ENCODE data around the gene MRPL10. TPM values are rescaled to one million over a fixed set of nuclear protein-coding genes. Genes with fewer than 3 reads are reported as not detected.

MRPL10 gene
- total RNA-seq, 1 donor from 2014 or later = 59.7 TPM

- no peak for TF ChIP-seq CTCF (IDR thresholded peaks at IDR 0.05; ENCODE audit: insufficient read depth, low read length, poor library complexity, severe bottlenecking)
- H3K36me3 ChIP-seq (ENCODE audit: control insufficient read depth, insufficient read depth, low read length) = no peaks in the 10 kb centered on the region
- DNase-seq (ENCODE audit: low read depth) = no peak
Measured at GRCh38 chr17:47875011-47875985, 44.0 kb upstream of the MRPL10 start.

GRCh38 chr17:47873200-47874090 is 42.1 kb upstream of the MRPL10 start:
- peaks cover 31% of the 10 kb centered on the region for H3K27me3 ChIP-seq (ENCODE audit: control insufficient read depth, insufficient read depth, low read length)
- H3K36me3 ChIP-seq (ENCODE audit: control insufficient read depth, insufficient read depth, low read length) = no peaks in the 10 kb centered on the region
- no peak for TF ChIP-seq CTCF (IDR thresholded peaks at IDR 0.05; ENCODE audit: insufficient read depth, low read length, poor library complexity, severe bottlenecking)
- no peak for DNase-seq (ENCODE audit: low read depth)
- H3K4me3 ChIP-seq (ENCODE audit: low read depth, low read length) = no peak overlapping the region

More at GRCh38 chr17:47875011-47875985, 44.0 kb upstream of the MRPL10 start:
- Histone ChIP-seq H3K27me3 (ENCODE audit: control insufficient read depth, insufficient read depth, low read length) (peaks cover 27% of the 10 kb centered on the region), H3K4me3 (ENCODE audit: low read depth, low read length) (no peak overlapping the region)

- Histone ChIP-seq H3K36me3 (ENCODE audit: control insufficient read depth, insufficient read depth, low read length) (no peaks in the 10 kb centered on the region), H3K27me3 (ENCODE audit: control insufficient read depth, insufficient read depth, low read length) (peaks cover 31% of the 10 kb centered on the region), H3K4me3 (ENCODE audit: low read depth, low read length) (no peak overlapping the region)
- no peak for TF ChIP-seq CTCF (IDR thresholded peaks at IDR 0.05; ENCODE audit: insufficient read depth, low read length, poor library complexity, severe bottlenecking)
- no peak for DNase-seq (ENCODE audit: low read depth)
Measured at GRCh38 chr17:47872651-47873161, 41.4 kb upstream of the MRPL10 start.

GRCh38 chr17:47872019-47872650 is 40.8 kb upstream of the MRPL10 start:
- TF ChIP-seq CTCF (IDR thresholded peaks at IDR 0.05; ENCODE audit: insufficient read depth, low read length, poor library complexity, severe bottlenecking) = no peak
- Histone ChIP-seq H3K27me3 (ENCODE audit: control insufficient read depth, insufficient read depth, low read length) (peaks cover 31% of the 10 kb centered on the region), H3K4me3 (ENCODE audit: low read depth, low read length) (no peak overlapping the region)

GRCh38 chr17:47871048-47871447 is 39.7 kb upstream of the MRPL10 start:
- Histone ChIP-seq H3K36me3 (ENCODE audit: control insufficient read depth, insufficient read depth, low read length) (no peaks in the 10 kb centered on the region), H3K27me3 (ENCODE audit: control insufficient read depth, insufficient read depth, low read length) (peaks cover 31% of the 10 kb centered on the region), H3K4me3 (ENCODE audit: low read depth, low read length) (no peak overlapping the region)
- no peak for TF ChIP-seq CTCF (IDR thresholded peaks at IDR 0.05; ENCODE audit: insufficient read depth, low read length, poor library complexity, severe bottlenecking)
- no peak for DNase-seq (ENCODE audit: low read depth)

More at GRCh38 chr17:47872019-47872650, 40.8 kb upstream of the MRPL10 start:
- DNase-seq (ENCODE audit: low read depth) = no peak
- H3K36me3 ChIP-seq (ENCODE audit: control insufficient read depth, insufficient read depth, low read length) = no peaks in the 10 kb centered on the region
